Heart left ventricle (tissue), 13 donors: Measurements from ENCODE around the gene ETFRF1.

ENCODE experiments used
- CTCF ChIP-seq, 12 donors: fragments of 200-600 bp; sonication (generic) in 4 of 12; IDR thresholded peaks; one replicate each; pipeline versions ENCODE4 v1.5.0 to v1.8.0; 2018 to 2022; ENCODE audit warnings: antibody characterized with exemption in 12 of 12, mild to moderate bottlenecking in 5 of 12
- POLR2A ChIP-seq, 2 donors: fragments of 450-650 bp; IDR thresholded peaks; one replicate each; pipeline ENCODE4 v1.6.1; 2017; ENCODE audit warnings: antibody characterized with exemption in 2 of 2, mild to moderate bottlenecking in 2 of 2, moderate library complexity in 2 of 2
- donor health status: ischemic (EF 13 %, LVEDD 7.1; RV severe dilation, severe dysfunction).
- donor health status: DM: no; HTN: yes; CAD: no.
- donor health status: DM: no; HTN: no; CAD: no.
- donor health status: ischemic (EF 25% LVEDD 6.9; RV normal size, moderate dysfunction).
- donor health status: ischemic (EF 25% LVEDD 5.7; RV mildly dilated, moderate dysfunction).
- donor health status: ischemic (EF 35%, LVEDD 5.7; RV mildly dilated, moderate dysfunction).
- donor health status: nonischemic (EF 11% LVEDD 7.7; RV severe dilation, severe dysfunction).
- donor health status: DM: yes; HTN: yes; CAD: no.
- donor health status: PGD.
- donor health status: ischemic (EF 29% LVEDD 5.4; RV normal size, mild dysfunction).
- donor health status: nonischemic (EF 23%, LVEDD 6.1; RV moderate dilation, normal function).

- TF ChIP-seq CTCF (IDR thresholded peaks at IDR 0.05) = no peak
- TF ChIP-seq POLR2A (IDR thresholded peaks at IDR 0.05) = no peak
These were observed 32.2 kb upstream of the ETFRF1 start for GRCh38 chr12:25162866-25163265.
